Smooth muscle cell (in vitro differentiated cells): ENCODE measurements around the gene PHF13. TPM values are rescaled to one million over a fixed set of nuclear protein-coding genes. Genes with fewer than 3 reads are reported as not detected.

ENCODE experiments used
- DNase-seq: peaks from one replicate; lab custom pipeline; 2025; ENCODE audit not compliant: unreplicated experiment; lab: John Stamatoyannopoulos, UW
- H2AFZ ChIP-seq: fragments of 200-600 bp; sonication (generic); 2 replicates; pipeline ENCODE4 v1.6.0; 2016; ENCODE audit warnings: antibody characterized with exemption, low read depth, mild to moderate bottlenecking
- H3F3A ChIP-seq: fragments of 200-600 bp; sonication (generic); 2 replicates; pipeline ENCODE4 v1.6.0; 2017; ENCODE audit warnings: antibody characterized with exemption, low read depth
- H3K27ac ChIP-seq: fragments of 200-600 bp; sonication (generic); 2 replicates; pipeline ENCODE4 v1.5.1; 2016; ENCODE audit warnings: low read depth, mild to moderate bottlenecking
- H3K27me3 ChIP-seq: fragments of 200-600 bp; sonication (generic); 2 replicates; pipeline ENCODE4 v1.6.1; 2016; ENCODE audit warnings: low read depth, mild to moderate bottlenecking
- H3K36me3 ChIP-seq: fragments of 200-600 bp; sonication (generic); 2 replicates; pipeline ENCODE4 v1.5.1; 2016; ENCODE audit warnings: low read depth
- H3K4me1 ChIP-seq: fragments of 200-600 bp; sonication (generic); 2 replicates; pipeline ENCODE4 v1.5.1; 2016; ENCODE audit warnings: low read depth
- H3K4me2 ChIP-seq: fragments of 200-600 bp; sonication (generic); 2 replicates; pipeline ENCODE4 v1.6.0; 2016; ENCODE audit warnings: mild to moderate bottlenecking
- H3K4me3 ChIP-seq: fragments of 200-600 bp; sonication (generic); 2 replicates; pipeline ENCODE4 v1.5.1; 2016; ENCODE audit warnings: mild to moderate bottlenecking
- H3K79me2 ChIP-seq: fragments of 200-600 bp; sonication (generic); 2 replicates; pipeline ENCODE4 v1.6.0; 2016; ENCODE audit warnings: low read depth, mild to moderate bottlenecking
- H3K9ac ChIP-seq: fragments of 200-600 bp; sonication (generic); 2 replicates; pipeline ENCODE4 v1.6.0; 2016; ENCODE audit warnings: low read depth
- H3K9me3 ChIP-seq: fragments of 200-600 bp; sonication (generic); replicated peaks from 2 replicates; pipeline ENCODE4 v1.5.1; 2016; ENCODE audit warnings: low read depth
- H4K20me1 ChIP-seq: fragments of 200-600 bp; sonication (generic); 2 replicates; pipeline ENCODE4 v1.6.0; 2016; ENCODE audit warnings: low read depth
- WGBS: methylation state at CpG from one replicate; pipeline ENCODE4 v1.1.7; 2016; ENCODE audit warnings: low lambda C conversion rate; 5-methylcytosine and 5-hydroxymethylcytosine counted together
- polyA plus RNA-seq: library from polyadenylated mRNA; unstranded; fragments of >200 nt; fragmentation: Nextera tagmentation; extraction: Ambion mirVana; gene quantifications from 2 replicates; pipeline ENCODE4 v1.2.1, GENCODE V29; 2016
- total RNA-seq: library from RNA; depleted of rRNA; stranded (reverse); fragments of >200 nt; gene quantifications from 2 replicates; pipeline ENCODE4 v1.2.3, GENCODE V29; 2014
- TF ChIP-seq, protein P1 (sequence below): fragments of 200-600 bp; sonication (generic); IDR thresholded peaks from 2 replicates; pipeline ENCODE4 v1.5.1; 2017; ENCODE audit warnings: borderline replicate concordance, mild to moderate bottlenecking, antibody characterized with exemption; ENCODE audit not compliant: insufficient read depth, poor library complexity, severe bottlenecking

Gene PHF13
- total and polyA plus RNA-seq, 2 experiments from 2014 or later = 10.2 to 12.3 TPM

GRCh38 chr1:6594977-6595740, 18.4 kb upstream of the PHF13 start:
- H3K79me2 ChIP-seq = peaks cover 30% of the 10 kb centered on the region
- H3K36me3 ChIP-seq = no peaks in the 10 kb centered on the region
- H3K9ac ChIP-seq = no peak overlapping the region
- TF ChIP-seq, protein P1, sequence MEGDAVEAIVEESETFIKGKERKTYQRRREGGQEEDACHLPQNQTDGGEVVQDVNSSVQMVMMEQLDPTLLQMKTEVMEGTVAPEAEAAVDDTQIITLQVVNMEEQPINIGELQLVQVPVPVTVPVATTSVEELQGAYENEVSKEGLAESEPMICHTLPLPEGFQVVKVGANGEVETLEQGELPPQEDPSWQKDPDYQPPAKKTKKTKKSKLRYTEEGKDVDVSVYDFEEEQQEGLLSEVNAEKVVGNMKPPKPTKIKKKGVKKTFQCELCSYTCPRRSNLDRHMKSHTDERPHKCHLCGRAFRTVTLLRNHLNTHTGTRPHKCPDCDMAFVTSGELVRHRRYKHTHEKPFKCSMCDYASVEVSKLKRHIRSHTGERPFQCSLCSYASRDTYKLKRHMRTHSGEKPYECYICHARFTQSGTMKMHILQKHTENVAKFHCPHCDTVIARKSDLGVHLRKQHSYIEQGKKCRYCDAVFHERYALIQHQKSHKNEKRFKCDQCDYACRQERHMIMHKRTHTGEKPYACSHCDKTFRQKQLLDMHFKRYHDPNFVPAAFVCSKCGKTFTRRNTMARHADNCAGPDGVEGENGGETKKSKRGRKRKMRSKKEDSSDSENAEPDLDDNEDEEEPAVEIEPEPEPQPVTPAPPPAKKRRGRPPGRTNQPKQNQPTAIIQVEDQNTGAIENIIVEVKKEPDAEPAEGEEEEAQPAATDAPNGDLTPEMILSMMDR = no peak
- H3K4me1 ChIP-seq = peaks cover 2% of the 10 kb centered on the region
- no peak overlapping the region for H3K27ac ChIP-seq
- no peak overlapping the region for H2AFZ ChIP-seq
- no peak for DNase-seq
- H4K20me1 ChIP-seq = peaks cover 78% of the 10 kb centered on the region
- H3F3A ChIP-seq = no peaks in the 10 kb centered on the region
- 95% methylated on average over 11 of the region's 11 CpGs for WGBS
- H3K27me3 ChIP-seq = no peaks in the 10 kb centered on the region
- H3K4me3 ChIP-seq = no peak overlapping the region
- no peak overlapping the region for H3K4me2 ChIP-seq
- no peaks in the 10 kb centered on the region for H3K9me3 ChIP-seq

GRCh38 chr1:6596351-6596750, 17.2 kb upstream of the PHF13 start:
- Histone ChIP-seq H3K27me3 (no peaks in the 10 kb centered on the region), H3K4me3 (no peak overlapping the region), H3K36me3 (no peaks in the 10 kb centered on the region), H3K27ac (no peak overlapping the region), H3K79me2 (peaks cover 37% of the 10 kb centered on the region), H2AFZ (no peak overlapping the region), H4K20me1 (peaks cover 80% of the 10 kb centered on the region), H3K9me3 (no peaks in the 10 kb centered on the region), H3F3A (no peaks in the 10 kb centered on the region), H3K9ac (no peak overlapping the region), H3K4me1 (peaks cover 13% of the 10 kb centered on the region), H3K4me2 (no peak overlapping the region)
- no peak for DNase-seq
- 92% methylated on average over 7 of the region's 7 CpGs for WGBS
- TF ChIP-seq, protein P1 = no peak

- H3K4me1 ChIP-seq = peaks cover 13% of the 10 kb centered on the region
- no peak for DNase-seq
- H3F3A ChIP-seq = no peaks in the 10 kb centered on the region
- H3K27me3 ChIP-seq = no peaks in the 10 kb centered on the region
- TF ChIP-seq, protein P1 = no peak
- H3K4me3 ChIP-seq = no peak overlapping the region
- H3K9ac ChIP-seq = no peak overlapping the region
- H3K36me3 ChIP-seq = no peaks in the 10 kb centered on the region
- H2AFZ ChIP-seq = no peak overlapping the region
- WGBS = 74% methylated on average over 15 of the region's 15 CpGs
- H3K4me2 ChIP-seq = no peak overlapping the region
- H3K79me2 ChIP-seq = peaks cover 44% of the 10 kb centered on the region
- H3K9me3 ChIP-seq = no peaks in the 10 kb centered on the region
- peaks cover 81% of the 10 kb centered on the region for H4K20me1 ChIP-seq
- H3K27ac ChIP-seq = no peak overlapping the region
Measured at GRCh38 chr1:6596886-6597776, 16.4 kb upstream of the PHF13 start.
